Right hindlimb (tissue), 1 donor: Measurements from ENCODE around the gene TRAF7.

ENCODE experiments used
- DNase-seq: peaks from one replicate; pipeline ENCODE4 v3.0.0-alpha.2; 2018

The TRAF7 gene

DNA sequence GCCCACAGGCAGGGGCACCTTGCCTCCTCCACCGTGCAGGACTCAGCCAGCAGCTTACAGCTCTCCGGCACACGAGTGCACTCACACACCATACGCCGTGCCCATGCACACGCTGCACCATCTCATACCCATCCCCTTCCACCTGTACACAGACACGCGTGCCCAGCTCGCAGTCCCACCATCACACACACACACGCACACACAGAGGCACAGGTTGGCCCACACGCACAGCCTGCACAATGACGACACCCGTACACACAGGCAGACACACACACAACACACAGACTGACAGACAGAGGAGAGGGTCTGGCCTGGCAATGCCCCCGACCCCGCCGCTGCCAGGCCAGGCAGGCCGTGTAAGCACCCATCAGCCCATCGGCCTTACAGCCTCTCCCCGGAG lies 28.8 kb downstream of the TRAF7 start:
- no peak for DNase-seq

- DNase-seq = no peak
Observed at GRCh38 chr16:2184962-2185361, 29.4 kb downstream of the TRAF7 start.

DNA sequence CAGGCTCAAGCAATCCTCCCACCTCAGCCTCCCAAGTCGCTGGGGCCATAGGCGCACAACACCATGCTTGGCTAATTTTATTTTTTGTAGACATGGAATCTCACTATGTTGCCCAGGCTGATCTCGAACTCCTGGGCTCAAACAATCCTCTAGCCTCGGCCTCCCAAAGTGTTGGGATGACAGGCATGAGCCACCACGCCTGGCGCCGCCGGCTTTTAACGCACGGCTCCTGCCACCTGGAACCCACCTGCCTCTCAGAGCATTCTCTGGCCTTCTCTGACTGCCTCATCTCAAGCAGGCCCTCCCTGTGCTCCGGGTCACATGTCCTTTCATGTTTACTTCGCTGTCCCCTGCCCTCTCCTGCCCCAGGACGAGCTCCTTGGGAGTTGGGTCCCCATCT lies 30.5 kb downstream of the TRAF7 start:
- no peak for DNase-seq

DNA sequence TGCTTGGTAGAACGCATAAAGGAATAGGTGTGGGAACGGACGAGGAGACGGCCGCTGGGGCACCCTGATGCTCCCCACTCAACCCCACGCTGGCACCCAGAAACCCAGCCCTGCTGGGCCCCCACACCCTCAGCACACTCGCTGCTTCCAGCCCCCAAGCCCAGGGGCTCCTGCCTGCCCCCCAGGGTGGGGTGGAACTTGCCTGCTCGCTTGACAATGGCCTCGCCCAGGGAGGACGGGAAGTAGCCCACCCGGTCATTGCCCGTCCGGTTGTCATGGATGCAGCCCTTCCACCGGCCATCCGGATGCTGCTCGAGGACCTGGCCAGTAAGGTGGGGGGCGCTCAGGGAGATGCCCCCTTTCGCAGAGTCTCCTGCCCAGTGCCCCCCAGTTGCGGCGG lies 30.9 kb downstream of the TRAF7 start:
- DNase-seq = no peak

- DNase-seq = no peak
Observed at GRCh38 chr16:2187212-2187611, 31.6 kb downstream of the TRAF7 start.

GRCh38 chr16:2188395-2188794 lies 32.8 kb downstream of the TRAF7 start:
- no peak for DNase-seq

DNA sequence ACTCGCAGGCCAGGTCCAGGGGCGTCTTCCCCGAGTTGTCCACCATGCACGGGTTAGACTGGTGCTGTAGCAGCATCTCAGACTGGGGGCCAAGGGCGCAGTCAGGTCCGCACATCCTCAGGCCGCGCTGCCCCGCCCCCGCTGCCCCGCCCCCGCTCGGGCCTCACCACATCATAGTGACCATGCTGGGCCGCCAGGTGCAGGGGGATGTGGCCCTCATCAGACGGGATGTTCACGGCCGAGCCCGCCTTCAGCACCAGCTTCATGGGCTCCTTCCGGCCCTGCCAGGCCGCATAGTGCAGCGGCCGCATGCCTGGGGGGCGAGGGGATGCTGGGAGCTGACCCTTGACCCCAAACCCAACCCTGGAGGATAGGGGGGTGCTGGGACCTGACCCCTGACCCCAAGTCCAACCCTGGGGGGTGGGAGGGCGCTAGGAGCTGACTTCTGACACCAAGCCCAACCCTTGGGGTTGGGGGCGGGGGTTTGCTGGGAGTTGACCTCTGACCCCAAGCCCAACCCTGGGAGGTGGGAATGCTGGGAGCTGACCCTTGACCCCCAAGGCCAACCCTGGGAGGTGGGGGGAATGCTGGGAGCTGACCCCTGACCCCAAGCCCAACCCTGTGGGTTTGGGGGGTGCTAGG lies 33.8 kb downstream of the TRAF7 start:
- DNase-seq = no peak

GRCh38 chr16:2190002-2190658 lies 34.5 kb downstream of the TRAF7 start:
- no peak for DNase-seq

GRCh38 chr16:2190659-2191445 lies 35.3 kb downstream of the TRAF7 start:
- DNase-seq = no peak

- no peak for DNase-seq
Observed at GRCh38 chr16:2191446-2191706, 35.8 kb downstream of the TRAF7 start.

GRCh38 chr16:2194166-2194834 lies 38.7 kb downstream of the TRAF7 start:
- DNase-seq = no peak

DNA sequence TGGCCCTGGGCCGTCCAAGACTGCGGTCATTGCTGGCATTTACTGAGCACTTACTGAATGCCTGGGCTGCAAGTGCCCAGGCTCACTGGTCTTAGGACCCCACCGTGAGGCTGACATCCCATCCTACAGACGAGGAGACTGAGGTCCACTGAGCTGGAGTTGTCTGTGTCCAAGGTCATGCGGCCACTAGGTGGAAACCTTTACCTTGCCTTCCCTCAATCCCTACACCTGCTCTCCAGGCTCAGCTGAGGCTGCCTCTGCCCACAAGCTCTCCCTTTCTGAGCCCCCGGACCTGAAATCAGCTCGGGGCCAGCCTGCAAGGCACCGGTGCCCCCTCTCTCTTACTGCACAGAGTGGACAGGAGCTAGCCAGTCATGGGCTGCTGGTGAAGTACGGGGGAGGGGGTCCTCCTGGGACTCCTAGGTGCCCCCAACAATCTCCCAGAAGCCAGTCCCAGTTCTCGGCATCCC lies 39.3 kb downstream of the TRAF7 start:
- peak; percentile 54 for DNase-seq

- peak; percentile 33 for DNase-seq
Observed at GRCh38 chr16:2195322-2196161, 40.0 kb downstream of the TRAF7 start.

DNA sequence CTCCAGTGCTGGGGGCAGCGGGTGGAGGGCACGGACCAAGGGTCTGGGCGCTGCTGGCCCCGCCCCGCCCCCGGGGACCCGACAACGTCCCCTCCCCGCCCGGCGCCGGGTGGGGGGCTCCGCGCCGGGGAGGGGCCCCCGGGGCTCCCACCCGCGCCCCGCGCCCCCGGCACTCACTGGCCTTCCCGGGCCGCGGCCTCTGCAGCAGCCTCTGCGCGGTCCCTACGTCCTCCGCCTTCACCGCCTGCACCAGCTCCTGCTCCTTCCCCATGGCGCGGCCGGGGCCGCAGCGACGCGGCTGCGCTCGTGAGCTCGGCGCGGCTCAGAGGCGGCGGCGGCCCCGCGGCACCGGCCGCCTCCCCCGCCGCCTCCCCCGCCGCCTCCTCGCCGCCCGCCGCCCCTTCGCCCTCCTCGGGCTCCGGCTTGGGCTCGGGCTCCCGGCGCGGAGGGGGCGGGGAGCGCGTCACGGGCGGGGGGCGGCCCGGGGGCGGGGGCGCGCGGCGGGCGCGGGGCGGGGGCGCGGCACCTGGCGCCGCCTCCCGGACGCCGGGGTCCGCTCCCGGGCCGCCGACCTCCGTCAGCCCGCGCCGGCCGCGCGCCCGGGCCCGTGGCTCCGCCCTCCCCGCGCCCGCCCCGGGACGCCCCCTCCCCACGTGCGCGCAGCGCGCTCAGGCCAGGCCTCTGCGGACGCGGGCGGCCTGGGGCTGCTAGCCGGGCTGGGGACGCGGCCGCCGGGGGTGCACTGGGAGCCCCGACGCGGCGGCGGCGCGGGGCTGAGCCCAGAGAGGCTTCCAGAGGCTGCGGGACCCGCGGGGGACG lies 40.8 kb downstream of the TRAF7 start, which contains the start of gene CASKIN1:
Gene CASKIN1 (minus strand): TSS at position 444 of the 819 bp plus-strand sequence. CDS start 173 bp downstream, at position 271.
- DNase-seq = peak; percentile 46

- DNase-seq = no peak
Observed at GRCh38 chr16:2196981-2197511, 41.5 kb downstream of the TRAF7 start.

DNA sequence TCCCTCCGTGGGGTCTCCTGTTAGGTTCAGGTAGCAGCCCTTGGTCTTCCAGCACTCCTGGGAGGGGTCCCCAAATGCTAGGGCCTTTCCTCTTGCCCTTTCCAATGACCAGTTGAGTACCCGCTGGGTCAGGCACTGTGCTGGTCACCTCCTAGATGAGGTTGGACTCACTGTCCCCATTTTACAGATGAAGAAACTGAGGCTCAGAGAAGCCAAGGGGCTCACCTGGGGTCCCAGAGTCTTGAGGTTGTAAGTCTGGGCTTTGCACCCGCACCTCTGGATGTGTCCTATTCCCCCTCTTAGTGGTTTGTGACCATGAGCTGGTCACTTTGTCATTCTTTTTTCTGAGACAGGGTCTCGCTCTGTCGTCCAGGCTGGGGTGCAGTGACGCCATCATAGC lies 42.2 kb downstream of the TRAF7 start:
- DNase-seq = peak; percentile 15

DNA sequence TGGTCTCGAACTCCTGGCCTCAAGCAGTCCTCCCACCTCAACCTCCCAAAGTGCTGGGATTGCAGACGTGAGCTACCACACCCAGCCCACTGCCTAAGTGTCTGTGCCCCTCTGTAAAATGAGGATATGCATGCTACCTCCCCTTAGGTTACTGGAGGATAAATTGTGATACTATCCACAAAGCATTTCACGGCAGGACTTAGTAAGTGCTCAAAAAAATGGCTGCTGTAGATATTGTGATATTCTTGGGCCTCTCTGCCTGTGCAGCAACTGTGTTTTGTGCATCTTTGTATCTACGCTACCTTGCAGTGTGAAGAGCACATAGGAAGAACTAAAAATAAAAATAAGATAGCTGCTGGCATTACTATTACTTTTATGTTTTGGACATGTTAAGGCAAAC lies 42.7 kb downstream of the TRAF7 start:
- no peak for DNase-seq

DNA sequence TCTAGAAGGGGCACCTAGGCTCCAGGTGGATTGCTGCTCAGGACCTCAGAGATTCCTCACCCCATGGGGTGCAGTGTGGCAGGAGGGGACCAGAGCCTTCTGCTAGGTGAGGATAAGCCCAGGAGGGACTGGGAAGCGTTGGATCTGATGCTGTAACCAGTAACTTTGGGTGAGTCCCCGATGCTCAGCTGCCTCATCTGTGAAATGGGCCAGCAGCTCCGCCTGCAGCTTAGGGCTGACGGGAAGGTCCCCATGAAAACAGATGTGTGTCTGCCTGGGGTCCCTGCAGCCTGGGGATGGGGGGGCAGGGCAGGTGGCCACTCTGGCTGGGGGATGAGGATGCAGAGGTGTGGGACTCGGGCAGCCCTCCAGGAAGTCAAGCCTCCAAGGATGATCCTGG lies 43.5 kb downstream of the TRAF7 start:
- peak; percentile 34 for DNase-seq

DNA sequence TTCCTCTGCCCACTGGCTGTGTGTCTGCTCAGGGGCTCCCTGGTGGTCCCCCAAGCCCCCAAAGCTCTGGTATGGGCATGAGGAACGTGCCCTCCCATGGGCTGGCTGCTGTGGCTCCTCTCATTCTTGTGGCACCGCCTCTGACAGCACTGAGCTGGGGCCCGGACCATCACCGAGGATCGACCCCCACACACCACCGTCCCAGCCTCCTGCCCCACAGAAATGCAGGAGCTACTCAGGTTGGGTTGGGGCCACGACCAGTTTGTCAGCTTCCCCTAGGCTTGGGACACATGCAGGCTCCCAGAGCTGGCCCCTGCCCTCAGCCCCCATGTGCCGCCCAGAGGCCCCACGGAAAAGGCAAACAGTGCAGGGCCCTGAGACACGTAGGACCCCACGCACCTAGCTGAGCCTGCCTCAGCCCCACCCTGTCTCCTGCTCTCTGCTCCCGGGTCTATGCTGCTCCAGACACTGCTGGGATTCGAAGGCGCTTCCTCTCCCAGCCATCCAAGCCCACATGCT lies 44.1 kb downstream of the TRAF7 start:
- DNase-seq = no peak

GRCh38 chr16:2200313-2200712 lies 44.7 kb downstream of the TRAF7 start:
- no peak for DNase-seq

DNA sequence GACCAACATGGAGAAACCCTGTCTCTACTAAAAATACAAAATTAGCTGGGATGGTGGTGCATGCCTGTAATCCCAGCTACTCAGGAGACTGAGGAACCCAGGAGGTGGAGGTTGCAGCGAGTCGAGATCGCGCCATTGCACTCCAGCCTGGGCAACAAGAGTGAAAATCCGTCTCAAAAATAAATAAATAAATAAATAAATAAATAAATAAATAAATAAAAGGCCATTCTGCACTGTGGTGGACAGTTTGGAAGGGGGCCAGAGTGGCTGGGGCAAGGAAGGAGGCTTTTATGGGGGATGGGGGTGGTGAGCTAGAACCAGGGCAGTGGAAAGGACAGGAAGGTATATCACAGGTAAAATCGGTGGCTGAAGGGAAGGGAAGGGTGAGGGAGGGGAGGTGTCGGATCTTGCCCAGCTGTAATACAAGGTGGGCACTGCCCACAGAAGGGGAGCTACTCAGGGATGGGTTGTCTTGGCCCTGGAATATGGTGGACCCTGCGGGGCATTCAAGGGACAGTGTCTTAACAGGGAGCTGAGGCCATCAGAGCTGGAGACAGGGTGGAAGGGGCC lies 47.6 kb downstream of the TRAF7 start:
- DNase-seq = peak; percentile 19
